Liver (tissue), 3 donors: ENCODE results near the gene PRKCH.

ENCODE experiments used
- FOXA2 ChIP-seq: IDR thresholded peaks from 2 replicates; pipeline ENCODE4 v1.6.1; 2016; ENCODE audit warnings: antibody characterized with exemption
- RXRA ChIP-seq, 2 donors: IDR thresholded peaks; 2 replicates each; pipeline ENCODE4 v1.6.1; 2017 to 2018; ENCODE audit warnings: antibody characterized with exemption in 2 of 2, mild to moderate bottlenecking in 1 of 2
- SP1 ChIP-seq: IDR thresholded peaks from 2 replicates; pipeline ENCODE4 v1.6.1; 2018; ENCODE audit warnings: antibody characterized with exemption, mild to moderate bottlenecking
- YY1 ChIP-seq: IDR thresholded peaks from 2 replicates; pipeline ENCODE4 v1.6.1; 2016; ENCODE audit warnings: antibody characterized with exemption, mild to moderate bottlenecking
- TF ChIP-seq, protein P1 (sequence below): fragments of 150-350 bp; IDR thresholded peaks from 2 replicates; pipeline ENCODE4 v1.5.1; 2017; ENCODE audit warnings: improper control_type of control experiment, low read depth, low read length; ENCODE audit not compliant: missing input control
- TF ChIP-seq, protein P2 (sequence below): IDR thresholded peaks from 2 replicates; pipeline ENCODE4 v1.6.1; 2016; ENCODE audit warnings: antibody characterized with exemption
- TF ChIP-seq, protein P3 (sequence below): IDR thresholded peaks from 2 replicates; pipeline ENCODE4 v1.6.1; 2016; ENCODE audit warnings: antibody characterized with exemption, mild to moderate bottlenecking
- TF ChIP-seq, protein P4 (sequence below): IDR thresholded peaks from 2 replicates; pipeline ENCODE4 v1.6.1; 2016; ENCODE audit warnings: antibody characterized with exemption
- donor health status: healthy.
- donor health status: healthy.

DNA sequence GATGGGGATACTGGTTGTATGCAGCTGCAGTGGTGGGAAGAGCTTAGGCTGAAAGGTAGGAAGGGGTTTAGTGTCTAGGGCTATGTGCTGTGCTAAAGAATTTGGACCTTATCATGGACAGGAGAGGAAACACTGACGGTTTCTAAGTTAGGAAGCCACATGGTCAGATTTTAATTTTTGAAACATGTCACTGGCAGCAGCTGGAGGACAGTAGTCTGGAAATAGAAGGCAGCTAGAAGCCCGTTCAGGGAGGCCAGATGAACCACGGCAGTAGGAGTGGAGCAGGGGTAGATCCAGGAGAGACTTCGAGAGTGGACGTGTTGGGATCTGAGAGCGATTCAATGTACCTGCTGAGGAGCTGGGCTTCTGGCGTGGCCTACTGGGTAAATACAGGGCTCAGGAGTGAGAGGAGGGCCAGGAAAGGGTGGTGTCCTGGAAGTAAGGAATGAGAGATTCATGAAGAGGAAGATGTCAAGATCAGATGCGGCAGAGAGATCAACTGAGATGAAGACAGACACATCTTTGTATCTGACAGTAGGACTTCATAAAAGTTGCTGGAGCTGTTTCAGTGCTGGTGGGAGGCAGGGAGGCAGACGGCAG is 64.9 kb downstream of the PRKCH start:
- TF ChIP-seq YY1 (no peak), RXRA (IDR thresholded peaks at IDR 0.05) (no peak), FOXA2 (no peak), SP1 (no peak)
- TF ChIP-seq, protein P1, sequence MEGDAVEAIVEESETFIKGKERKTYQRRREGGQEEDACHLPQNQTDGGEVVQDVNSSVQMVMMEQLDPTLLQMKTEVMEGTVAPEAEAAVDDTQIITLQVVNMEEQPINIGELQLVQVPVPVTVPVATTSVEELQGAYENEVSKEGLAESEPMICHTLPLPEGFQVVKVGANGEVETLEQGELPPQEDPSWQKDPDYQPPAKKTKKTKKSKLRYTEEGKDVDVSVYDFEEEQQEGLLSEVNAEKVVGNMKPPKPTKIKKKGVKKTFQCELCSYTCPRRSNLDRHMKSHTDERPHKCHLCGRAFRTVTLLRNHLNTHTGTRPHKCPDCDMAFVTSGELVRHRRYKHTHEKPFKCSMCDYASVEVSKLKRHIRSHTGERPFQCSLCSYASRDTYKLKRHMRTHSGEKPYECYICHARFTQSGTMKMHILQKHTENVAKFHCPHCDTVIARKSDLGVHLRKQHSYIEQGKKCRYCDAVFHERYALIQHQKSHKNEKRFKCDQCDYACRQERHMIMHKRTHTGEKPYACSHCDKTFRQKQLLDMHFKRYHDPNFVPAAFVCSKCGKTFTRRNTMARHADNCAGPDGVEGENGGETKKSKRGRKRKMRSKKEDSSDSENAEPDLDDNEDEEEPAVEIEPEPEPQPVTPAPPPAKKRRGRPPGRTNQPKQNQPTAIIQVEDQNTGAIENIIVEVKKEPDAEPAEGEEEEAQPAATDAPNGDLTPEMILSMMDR, result no peak
- TF ChIP-seq, protein P2, sequence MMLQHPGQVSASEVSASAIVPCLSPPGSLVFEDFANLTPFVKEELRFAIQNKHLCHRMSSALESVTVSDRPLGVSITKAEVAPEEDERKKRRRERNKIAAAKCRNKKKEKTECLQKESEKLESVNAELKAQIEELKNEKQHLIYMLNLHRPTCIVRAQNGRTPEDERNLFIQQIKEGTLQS, result no peak
- TF ChIP-seq, protein P3, sequence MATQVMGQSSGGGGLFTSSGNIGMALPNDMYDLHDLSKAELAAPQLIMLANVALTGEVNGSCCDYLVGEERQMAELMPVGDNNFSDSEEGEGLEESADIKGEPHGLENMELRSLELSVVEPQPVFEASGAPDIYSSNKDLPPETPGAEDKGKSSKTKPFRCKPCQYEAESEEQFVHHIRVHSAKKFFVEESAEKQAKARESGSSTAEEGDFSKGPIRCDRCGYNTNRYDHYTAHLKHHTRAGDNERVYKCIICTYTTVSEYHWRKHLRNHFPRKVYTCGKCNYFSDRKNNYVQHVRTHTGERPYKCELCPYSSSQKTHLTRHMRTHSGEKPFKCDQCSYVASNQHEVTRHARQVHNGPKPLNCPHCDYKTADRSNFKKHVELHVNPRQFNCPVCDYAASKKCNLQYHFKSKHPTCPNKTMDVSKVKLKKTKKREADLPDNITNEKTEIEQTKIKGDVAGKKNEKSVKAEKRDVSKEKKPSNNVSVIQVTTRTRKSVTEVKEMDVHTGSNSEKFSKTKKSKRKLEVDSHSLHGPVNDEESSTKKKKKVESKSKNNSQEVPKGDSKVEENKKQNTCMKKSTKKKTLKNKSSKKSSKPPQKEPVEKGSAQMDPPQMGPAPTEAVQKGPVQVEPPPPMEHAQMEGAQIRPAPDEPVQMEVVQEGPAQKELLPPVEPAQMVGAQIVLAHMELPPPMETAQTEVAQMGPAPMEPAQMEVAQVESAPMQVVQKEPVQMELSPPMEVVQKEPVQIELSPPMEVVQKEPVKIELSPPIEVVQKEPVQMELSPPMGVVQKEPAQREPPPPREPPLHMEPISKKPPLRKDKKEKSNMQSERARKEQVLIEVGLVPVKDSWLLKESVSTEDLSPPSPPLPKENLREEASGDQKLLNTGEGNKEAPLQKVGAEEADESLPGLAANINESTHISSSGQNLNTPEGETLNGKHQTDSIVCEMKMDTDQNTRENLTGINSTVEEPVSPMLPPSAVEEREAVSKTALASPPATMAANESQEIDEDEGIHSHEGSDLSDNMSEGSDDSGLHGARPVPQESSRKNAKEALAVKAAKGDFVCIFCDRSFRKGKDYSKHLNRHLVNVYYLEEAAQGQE, result no peak
- TF ChIP-seq, protein P4, sequence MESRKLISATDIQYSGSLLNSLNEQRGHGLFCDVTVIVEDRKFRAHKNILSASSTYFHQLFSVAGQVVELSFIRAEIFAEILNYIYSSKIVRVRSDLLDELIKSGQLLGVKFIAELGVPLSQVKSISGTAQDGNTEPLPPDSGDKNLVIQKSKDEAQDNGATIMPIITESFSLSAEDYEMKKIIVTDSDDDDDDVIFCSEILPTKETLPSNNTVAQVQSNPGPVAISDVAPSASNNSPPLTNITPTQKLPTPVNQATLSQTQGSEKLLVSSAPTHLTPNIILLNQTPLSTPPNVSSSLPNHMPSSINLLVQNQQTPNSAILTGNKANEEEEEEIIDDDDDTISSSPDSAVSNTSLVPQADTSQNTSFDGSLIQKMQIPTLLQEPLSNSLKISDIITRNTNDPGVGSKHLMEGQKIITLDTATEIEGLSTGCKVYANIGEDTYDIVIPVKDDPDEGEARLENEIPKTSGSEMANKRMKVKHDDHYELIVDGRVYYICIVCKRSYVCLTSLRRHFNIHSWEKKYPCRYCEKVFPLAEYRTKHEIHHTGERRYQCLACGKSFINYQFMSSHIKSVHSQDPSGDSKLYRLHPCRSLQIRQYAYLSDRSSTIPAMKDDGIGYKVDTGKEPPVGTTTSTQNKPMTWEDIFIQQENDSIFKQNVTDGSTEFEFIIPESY, result no peak
